GM18519 (cell line): Measurements from ENCODE around the gene SNAPC2.
"Not testable (repeated sequence)": the region's sequence is repeated elsewhere in the genome, so short reads cannot be mapped to it uniquely, and the experiment has no call there.

Experiments
- ATAC-seq: cut with Tn5 transposase; IDR thresholded peaks from one replicate; pipeline ENCODE4 v1.9.1; 2021; ENCODE audit warnings: mild to moderate bottlenecking, moderate library complexity; ENCODE audit not compliant: unreplicated experiment, low FRiP score

SNAPC2 gene

GRCh38 chr19:7920519-7921301 is 572 bp downstream of the SNAPC2 start:
- peak; percentile 38 for ATAC-seq

- ATAC-seq = no peak
Observed at GRCh38 chr19:7921302-7921966, 1.3 kb downstream of the SNAPC2 start.

GRCh38 chr19:7921967-7922835 is 2.1 kb downstream of the SNAPC2 start:
- no peak for ATAC-seq

GRCh38 chr19:7922836-7923195 is 2.7 kb downstream of the SNAPC2 start:
- no peak for ATAC-seq

GRCh38 chr19:7923295-7924191 is 3.4 kb downstream of the SNAPC2 start:
- no peak for ATAC-seq

- ATAC-seq = no peak
Observed at GRCh38 chr19:7924241-7924640, 4.1 kb downstream of the SNAPC2 start.

- ATAC-seq = no peak
Observed at GRCh38 chr19:7924651-7925170, 4.6 kb downstream of the SNAPC2 start.

- no peak for ATAC-seq
Observed at GRCh38 chr19:7925171-7925851, 5.2 kb downstream of the SNAPC2 start.

- no peak for ATAC-seq
Observed at GRCh38 chr19:7926021-7926726, 6.0 kb downstream of the SNAPC2 start, which contains the start of gene CTXN1. TSS of gene CTXN1 (minus strand) at chr19:7926135. CDS start at chr19:7925538, 597 bp downstream.

GRCh38 chr19:7926727-7927604 is 6.8 kb downstream of the SNAPC2 start:
- ATAC-seq = no peak

- ATAC-seq = no peak
Observed at GRCh38 chr19:7927605-7928333, 7.6 kb downstream of the SNAPC2 start.

- ATAC-seq = no peak
Observed at GRCh38 chr19:7928334-7928706, 8.2 kb downstream of the SNAPC2 start.

- ATAC-seq = no peak
Observed at GRCh38 chr19:7928741-7929701, 8.9 kb downstream of the SNAPC2 start.

GRCh38 chr19:7930030-7930429 is 9.9 kb downstream of the SNAPC2 start:
- not testable (repeated sequence) for ATAC-seq

GRCh38 chr19:7930765-7931164 is 10.6 kb downstream of the SNAPC2 start:
- ATAC-seq = no peak
